ENCODE data around the gene LAMC2. TPM values are rescaled to one million over a fixed set of nuclear protein-coding genes. Genes with fewer than 3 reads are reported as not detected.

The LAMC2 gene
- total RNA-seq, 1 donor from 2014 or later = 1.1 TPM

- H3K9me3 ChIP-seq = no peaks in the 10 kb centered on the region
- no peaks in the 10 kb centered on the region for H3K27me3 ChIP-seq
- H3K4me1 ChIP-seq = peaks cover 0 to 4% of the 10 kb centered on the region in 2 donors
- TF ChIP-seq, protein P1, sequence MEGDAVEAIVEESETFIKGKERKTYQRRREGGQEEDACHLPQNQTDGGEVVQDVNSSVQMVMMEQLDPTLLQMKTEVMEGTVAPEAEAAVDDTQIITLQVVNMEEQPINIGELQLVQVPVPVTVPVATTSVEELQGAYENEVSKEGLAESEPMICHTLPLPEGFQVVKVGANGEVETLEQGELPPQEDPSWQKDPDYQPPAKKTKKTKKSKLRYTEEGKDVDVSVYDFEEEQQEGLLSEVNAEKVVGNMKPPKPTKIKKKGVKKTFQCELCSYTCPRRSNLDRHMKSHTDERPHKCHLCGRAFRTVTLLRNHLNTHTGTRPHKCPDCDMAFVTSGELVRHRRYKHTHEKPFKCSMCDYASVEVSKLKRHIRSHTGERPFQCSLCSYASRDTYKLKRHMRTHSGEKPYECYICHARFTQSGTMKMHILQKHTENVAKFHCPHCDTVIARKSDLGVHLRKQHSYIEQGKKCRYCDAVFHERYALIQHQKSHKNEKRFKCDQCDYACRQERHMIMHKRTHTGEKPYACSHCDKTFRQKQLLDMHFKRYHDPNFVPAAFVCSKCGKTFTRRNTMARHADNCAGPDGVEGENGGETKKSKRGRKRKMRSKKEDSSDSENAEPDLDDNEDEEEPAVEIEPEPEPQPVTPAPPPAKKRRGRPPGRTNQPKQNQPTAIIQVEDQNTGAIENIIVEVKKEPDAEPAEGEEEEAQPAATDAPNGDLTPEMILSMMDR (IDR thresholded peaks at IDR 0.05) = no peak
- no peak overlapping the region for H3K4me3 ChIP-seq
- no peak overlapping the region for H3K27ac ChIP-seq
- intact Hi-C loops (cut with DNase I) = no loop called here
- no peaks in the 10 kb centered on the region for H3K36me3 ChIP-seq
- no peak for DNase-seq (ENCODE audit: low spot score in 2 of 2)
These were observed 63.1 kb downstream of the LAMC2 start for GRCh38 chr1:183248989-183249691.

DNA sequence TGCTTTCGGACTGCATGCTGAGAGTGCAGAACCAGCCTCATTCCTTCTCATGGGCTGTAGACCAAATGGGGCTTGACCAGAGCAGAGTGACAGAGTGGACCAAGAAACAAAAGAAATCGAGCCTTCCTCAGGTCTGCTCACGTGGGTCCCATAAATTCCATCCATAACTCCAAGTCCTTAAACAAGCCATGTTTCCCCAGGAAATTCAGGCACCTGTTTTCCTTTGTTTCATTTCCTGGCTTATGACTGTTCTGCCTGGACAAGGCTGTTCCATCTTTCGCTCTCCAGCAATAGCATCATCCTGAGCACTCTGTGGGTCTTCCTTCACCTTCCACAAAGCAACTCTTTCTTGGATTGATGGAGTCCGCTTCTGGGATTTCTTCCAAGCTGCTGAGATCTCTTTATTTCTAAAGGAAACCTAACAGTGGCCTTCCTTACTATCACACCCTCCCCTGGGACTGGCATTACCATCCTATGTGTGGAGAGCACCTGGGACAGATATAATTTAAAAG, 63.9 kb downstream of the LAMC2 start:
- TF ChIP-seq, protein P1 (IDR thresholded peaks at IDR 0.05) = no peak
- no peak overlapping the region for H3K27ac ChIP-seq
- H3K4me3 ChIP-seq = no peak overlapping the region
- intact Hi-C loops (cut with DNase I) = no loop called here
- H3K9me3 ChIP-seq = peaks cover 0 to under 1% of the 10 kb centered on the region in 2 donors
- DNase-seq (ENCODE audit: low spot score in 2 of 2) = no peak
- H3K27me3 ChIP-seq = no peaks in the 10 kb centered on the region
- no peaks in the 10 kb centered on the region for H3K4me1 ChIP-seq
- H3K36me3 ChIP-seq = no peaks in the 10 kb centered on the region

DNA sequence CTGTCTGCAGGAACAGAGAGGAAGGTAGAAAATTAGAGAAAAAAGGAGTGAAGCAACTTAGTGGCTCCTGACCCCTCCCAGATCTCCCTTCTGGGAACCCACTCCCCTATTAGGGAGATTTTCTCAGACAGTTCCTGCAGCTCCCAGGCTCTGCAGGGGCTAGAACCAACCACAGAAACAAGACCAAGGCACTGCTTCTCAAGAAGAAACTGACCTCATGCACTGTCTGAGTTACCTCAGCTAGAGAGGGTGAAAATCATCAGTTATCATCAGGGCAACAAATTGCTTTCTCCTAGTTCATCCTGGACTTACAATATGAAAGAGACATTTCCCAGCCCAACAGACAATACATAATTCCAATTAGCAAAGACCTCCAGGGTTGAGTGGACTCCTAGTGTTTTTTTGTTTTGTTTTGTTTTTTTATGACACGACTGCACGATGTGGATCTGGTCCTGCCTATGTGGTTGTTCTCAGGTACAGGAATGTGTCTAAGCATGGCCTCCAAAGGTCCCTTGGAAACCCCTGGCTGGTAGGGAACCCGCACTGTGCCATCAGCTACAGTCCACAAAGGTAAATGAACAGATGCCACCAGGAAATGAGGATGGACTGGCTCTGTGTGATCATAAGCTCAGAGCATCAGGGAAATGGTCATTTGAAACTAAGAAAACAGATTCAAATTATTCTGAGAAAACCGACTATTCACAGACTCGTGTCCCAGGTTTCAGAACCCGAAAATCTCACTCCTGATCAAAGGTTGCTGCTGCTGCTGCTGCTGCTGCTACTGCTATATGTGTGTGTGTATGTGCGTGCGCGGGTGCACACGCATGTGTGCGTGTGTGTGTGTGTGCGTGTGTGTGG, 65.3 kb downstream of the LAMC2 start:
- Histone ChIP-seq H3K27me3 (no peaks in the 10 kb centered on the region), H3K4me3 (no peak overlapping the region), H3K9me3 (peaks cover 0 to 5% of the 10 kb centered on the region in 2 donors), H3K4me1 (no peaks in the 10 kb centered on the region), H3K27ac (no peak overlapping the region), H3K36me3 (no peaks in the 10 kb centered on the region)
- intact Hi-C loops (cut with DNase I) = no loop called here
- TF ChIP-seq, protein P1 (IDR thresholded peaks at IDR 0.05) = no peak
- no peak for DNase-seq (ENCODE audit: low spot score in 2 of 2)

GRCh38 chr1:183251959-183252450, 65.9 kb downstream of the LAMC2 start:
- intact Hi-C loops (cut with DNase I) = no loop called here
- no peak for DNase-seq (ENCODE audit: low spot score in 2 of 2)
- Histone ChIP-seq H3K27ac (no peak overlapping the region), H3K9me3 (peaks cover 0 to 5% of the 10 kb centered on the region in 2 donors), H3K36me3 (no peaks in the 10 kb centered on the region), H3K4me1 (no peaks in the 10 kb centered on the region), H3K4me3 (no peak overlapping the region), H3K27me3 (no peaks in the 10 kb centered on the region)
- TF ChIP-seq, protein P1 (IDR thresholded peaks at IDR 0.05) = no peak

DNA sequence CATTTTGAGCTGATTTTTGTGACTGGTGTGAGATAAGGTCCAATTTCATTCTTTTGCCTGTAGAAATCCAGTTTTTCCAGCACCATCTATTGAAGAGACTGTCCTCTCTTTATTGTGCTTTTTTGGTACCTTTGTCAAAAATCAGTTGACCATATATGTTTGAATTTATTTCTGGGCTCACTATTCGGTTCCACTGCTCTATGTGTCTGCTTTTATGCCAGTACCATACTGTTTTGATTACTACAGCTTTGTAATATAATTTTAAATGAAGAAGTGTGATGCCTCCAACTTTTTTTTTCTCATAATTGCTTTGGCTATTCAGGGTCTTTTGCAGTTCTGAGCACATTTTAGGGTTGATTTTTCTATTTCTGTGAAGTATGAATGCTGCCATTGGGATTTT, 69.0 kb downstream of the LAMC2 start:
- Histone ChIP-seq H3K9me3 (peaks cover 0 to 5% of the 10 kb centered on the region in 2 donors), H3K27ac (no peak overlapping the region), H3K27me3 (no peaks in the 10 kb centered on the region), H3K4me1 (no peaks in the 10 kb centered on the region), H3K4me3 (no peak overlapping the region), H3K36me3 (no peaks in the 10 kb centered on the region)
- intact Hi-C loops (cut with DNase I) = no loop called here
- DNase-seq (ENCODE audit: low spot score in 2 of 2) = no peak
- TF ChIP-seq, protein P1 (IDR thresholded peaks at IDR 0.05) = no peak

All from ascending aorta (tissue), 2 donors.